Measurements from ENCODE around the gene UCK2.

DNA sequence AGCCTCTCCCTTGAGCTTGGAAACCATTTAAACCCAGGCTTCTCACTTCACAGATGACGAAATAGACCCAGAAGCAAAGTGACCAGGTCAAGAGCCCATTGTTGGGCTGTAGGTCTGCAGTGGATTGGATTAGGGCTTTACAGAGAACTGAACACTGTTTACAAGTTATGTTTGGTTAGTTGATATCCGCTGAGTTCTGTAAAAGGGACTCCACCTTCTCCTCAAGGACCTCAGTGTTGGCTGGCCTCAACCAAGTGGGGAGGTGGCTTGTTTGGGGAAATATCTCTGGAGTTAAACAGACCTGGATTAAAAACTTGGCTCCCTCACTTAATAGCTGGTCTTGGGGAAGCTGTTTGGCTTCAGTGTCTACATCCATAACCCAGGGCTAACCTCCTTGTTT lies 88.1 kb downstream of the UCK2 start:
- TF ChIP-seq, protein P1, sequence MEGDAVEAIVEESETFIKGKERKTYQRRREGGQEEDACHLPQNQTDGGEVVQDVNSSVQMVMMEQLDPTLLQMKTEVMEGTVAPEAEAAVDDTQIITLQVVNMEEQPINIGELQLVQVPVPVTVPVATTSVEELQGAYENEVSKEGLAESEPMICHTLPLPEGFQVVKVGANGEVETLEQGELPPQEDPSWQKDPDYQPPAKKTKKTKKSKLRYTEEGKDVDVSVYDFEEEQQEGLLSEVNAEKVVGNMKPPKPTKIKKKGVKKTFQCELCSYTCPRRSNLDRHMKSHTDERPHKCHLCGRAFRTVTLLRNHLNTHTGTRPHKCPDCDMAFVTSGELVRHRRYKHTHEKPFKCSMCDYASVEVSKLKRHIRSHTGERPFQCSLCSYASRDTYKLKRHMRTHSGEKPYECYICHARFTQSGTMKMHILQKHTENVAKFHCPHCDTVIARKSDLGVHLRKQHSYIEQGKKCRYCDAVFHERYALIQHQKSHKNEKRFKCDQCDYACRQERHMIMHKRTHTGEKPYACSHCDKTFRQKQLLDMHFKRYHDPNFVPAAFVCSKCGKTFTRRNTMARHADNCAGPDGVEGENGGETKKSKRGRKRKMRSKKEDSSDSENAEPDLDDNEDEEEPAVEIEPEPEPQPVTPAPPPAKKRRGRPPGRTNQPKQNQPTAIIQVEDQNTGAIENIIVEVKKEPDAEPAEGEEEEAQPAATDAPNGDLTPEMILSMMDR (IDR thresholded peaks at IDR 0.05; ENCODE audit: insufficient read depth, low read length): no peak
- no peak for TF ChIP-seq SPI1 (IDR thresholded peaks at IDR 0.05; ENCODE audit: borderline replicate concordance, low read depth)
